PC-9 (cell line): ENCODE data around the gene ARHGAP24.

Experiments
- CTCF ChIP-seq: fragments of 200-600 bp; sonication (generic); conservative IDR thresholded peaks from 2 replicates; pipeline ENCODE4 v1.6.1; 2017; ENCODE audit warnings: mixed run types, antibody characterized with exemption, mild to moderate bottlenecking, moderate library complexity
- EZH2 ChIP-seq: fragments of 200-600 bp; sonication (generic); IDR thresholded peaks from 2 replicates; pipeline ENCODE4 v1.8.0; 2017; ENCODE audit warnings: antibody characterized with exemption, low read depth

- TF ChIP-seq CTCF: no peak
- no peak for TF ChIP-seq EZH2
These were observed 495.6 kb downstream of the ARHGAP24 start for GRCh38 chr4:85970535-85970934.
